HG03280 (cell line): ENCODE measurements around the gene TRDN.
"Not testable (repeated sequence)": the region's sequence is repeated elsewhere in the genome, so short reads cannot be mapped to it uniquely, and the experiment has no call there.

ENCODE experiments used
- ATAC-seq: cut with Tn5 transposase; IDR thresholded peaks from one replicate; pipeline ENCODE4 v1.9.1; 2021; ENCODE audit warnings: mild to moderate bottlenecking, moderate library complexity; ENCODE audit not compliant: unreplicated experiment

TRDN gene

DNA sequence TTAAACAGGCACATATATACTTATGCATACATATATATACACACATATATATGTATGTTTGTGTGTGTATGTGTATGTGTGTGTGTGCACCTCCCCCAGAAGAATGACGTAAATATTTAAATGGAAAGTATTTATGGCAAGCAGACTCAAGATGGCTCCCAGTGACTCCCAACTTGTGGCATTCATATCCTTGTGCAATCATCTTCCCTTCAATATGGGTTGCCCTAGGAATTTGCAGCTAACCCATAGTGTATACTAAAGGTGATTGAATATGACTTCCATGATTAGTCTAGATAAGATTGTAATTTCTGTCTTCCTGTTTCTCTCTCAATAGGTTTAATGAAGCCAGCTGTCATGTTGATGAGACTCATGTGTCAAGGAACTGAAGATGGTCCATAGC lies 127.6 kb downstream of the TRDN start:
- ATAC-seq = no peak

DNA sequence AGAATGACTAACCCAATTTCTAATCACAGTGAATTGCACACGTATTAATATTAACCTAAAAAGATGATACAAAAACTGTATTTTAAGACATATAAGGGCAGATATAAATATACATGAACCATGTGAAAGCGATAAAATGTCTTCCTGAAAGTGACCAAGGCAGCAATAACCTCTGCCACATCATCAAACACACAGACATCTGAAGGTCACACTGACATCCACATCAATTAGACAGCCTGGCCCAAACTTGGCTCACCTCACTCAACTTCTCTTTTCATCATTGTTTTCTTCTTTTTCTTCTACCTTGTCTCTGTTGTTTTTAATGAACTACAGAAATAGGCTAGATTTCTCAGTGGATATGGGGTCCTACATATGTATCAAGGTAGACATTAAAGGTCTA lies 128.5 kb downstream of the TRDN start:
- ATAC-seq = no peak

DNA sequence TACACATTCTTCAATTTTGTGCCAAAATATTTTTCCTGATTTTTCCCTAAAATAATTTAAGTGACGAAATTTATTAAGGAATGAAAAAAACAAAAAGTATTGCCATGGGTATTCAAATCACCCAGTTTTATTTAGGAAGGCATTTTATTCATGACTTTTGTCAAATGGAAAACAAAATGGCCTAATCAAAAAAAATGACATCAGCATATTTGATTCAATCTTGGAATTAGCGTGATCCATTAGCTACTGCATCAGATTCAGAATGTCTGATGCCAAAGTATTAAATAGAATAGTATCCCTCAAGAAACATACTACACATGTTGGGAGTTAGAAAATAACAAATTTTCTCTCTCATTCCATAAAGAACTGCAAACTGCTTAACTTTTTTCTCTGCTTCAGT lies 129.2 kb downstream of the TRDN start:
- ATAC-seq = no peak

DNA sequence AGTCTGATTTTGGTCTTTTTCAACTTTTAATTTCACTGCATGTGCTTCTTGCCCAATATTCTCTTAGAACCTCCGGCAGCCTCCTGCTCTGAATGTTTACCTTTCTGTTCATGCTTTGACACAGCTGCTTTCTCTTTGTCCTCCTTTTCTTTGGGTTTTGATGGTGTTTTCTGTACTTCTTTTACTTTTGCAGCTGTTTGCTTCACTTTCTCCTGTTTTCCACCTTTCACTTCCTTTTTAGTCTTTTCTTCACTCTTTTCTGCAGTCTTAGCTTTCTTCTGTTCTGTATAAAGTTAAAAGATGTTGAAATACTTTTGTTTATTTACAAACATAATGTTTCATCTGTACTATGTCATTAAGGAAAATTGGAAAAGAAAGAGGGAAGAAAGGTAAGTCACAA lies 133.1 kb downstream of the TRDN start:
- no peak for ATAC-seq

DNA sequence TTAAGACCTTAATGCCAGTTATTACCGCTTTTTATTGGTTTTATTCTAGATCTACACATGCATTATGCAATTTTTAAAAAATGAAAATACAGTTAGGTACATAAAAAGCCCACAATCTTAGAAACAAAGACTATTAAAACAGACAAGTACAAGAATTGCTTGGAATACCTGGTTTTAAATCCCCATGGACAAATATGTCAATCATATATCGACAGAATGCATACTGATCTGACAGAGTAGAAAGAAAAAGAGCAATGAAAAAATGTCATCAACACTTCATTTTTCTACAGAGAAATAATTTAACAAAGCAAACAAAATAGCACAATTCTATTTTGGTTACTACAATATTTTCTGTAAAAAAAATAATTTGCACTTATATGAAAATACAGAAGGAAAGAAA lies 139.7 kb downstream of the TRDN start:
- ATAC-seq = no peak

DNA sequence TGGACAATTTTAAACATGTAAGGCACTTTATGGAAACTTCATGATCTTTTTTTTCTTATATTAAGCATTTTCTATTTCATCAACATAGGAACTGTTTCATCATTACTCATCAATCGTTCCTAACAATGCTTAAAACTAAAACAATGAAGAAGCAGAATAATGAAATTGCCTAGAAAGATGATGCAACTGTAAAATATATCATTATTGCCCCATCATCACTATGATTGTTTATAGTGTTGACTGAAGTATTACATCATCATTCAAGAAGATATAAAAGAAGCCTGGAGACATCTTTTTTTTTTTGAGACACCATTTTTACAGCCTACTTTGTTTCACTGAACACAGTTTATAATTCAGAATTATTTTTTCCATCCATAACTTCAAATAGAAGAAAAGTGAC lies 147.2 kb downstream of the TRDN start:
- no peak for ATAC-seq

DNA sequence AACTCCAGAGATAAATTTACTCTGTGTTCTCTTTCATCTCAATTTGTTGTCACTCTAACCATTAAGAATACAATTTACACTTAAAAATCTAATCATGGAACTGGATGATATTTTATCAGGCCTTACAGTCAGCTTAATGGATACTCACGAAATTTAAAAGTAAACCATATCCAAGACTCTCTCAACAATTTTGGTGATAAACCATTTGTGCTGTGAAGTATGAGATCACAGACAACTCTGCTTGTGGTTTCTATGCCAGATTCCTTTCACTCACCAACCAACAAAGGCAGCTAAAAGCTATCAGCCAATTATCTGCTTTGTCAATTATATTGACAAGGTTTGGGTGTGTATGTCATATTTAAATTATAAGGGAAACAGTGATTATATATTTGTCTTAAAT lies 155.8 kb downstream of the TRDN start:
- ATAC-seq = no peak

DNA sequence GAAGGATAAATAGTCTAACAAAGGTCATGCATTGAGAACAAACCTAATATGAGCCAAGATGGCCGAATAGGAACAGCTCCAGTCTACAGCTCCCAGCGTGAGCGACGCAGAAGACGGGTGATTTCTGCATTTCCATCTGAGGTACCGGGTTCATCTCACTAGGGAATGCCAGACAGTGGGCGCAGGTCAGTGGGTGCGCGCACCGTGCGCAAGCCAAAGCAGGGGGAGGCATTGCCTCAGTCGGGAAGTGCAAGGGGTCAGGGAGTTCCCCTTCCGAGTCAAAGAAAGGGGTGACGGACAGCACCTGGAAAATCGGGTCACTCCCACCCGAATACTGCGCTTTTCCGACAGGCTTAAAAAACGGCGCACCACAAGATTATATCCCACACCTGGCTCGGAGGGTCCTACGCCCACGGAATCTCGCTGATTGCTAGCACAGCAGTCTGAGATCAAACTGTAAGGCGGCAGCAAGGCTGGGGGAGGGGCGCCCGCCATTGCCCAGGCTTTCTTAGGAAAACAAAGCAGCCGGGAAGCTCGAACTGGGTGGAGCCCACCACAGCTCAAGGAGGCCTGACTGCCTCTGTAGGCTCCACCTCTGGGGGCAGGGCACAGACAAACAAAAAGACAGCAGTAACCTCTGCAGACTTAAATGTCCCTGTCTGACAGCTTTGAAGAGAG lies 164.6 kb downstream of the TRDN start:
- not testable (repeated sequence) for ATAC-seq

DNA sequence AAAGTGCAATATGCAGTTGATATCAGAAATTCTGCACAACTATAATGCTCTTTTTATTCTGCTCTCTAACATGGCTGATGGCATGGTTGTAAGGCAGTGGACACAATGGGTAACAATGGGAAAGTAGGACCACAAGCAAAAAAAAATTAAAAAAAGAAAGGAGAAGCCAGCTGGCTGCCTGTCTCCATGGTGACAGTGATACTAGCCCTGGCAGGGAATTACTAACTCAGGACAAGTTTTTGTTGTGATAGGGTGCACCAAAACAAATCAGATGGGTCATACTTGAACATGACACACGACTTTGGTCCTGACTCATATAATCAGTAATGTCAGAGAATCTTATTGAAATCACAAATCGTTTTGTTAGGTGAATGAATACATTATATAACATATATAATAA lies 169.4 kb downstream of the TRDN start:
- ATAC-seq = no peak

DNA sequence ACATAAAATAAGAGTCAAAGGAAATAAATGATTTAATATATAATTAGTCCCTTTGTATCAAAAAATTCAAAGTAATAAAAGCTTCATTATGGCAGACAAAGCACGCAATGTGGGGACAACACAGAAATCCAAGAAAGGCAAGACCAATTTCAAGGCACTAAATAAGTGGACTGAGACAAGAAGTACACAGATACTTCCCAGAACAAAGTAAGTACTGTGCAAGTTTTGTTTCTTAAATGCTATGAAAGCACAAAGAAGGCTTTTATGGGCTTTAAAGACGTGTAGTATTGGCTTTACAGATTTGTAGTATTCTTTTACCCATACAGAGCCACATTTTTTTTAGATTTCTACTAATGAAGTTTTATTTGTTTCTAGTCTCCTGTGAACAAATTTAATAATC lies 174.6 kb downstream of the TRDN start:
- ATAC-seq = no peak

DNA sequence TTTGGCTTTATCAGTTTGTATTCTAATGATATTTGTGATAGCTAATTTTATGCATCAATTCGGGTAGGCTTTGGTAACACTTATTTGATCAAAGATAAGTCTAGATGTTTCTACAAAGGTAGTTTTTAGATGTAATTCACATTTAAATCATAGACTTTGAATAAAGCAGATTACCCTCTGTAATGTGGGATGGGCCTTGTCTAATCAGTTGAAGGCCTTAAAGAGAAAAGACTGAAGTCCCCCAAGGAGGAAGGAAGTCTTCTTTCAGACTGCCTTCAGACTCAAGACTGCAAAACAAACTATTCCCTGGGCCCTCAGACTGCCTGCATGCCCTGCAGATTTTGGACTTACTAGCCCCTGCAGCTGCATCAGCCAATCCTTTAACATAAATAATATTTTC lies 178.5 kb downstream of the TRDN start:
- ATAC-seq = no peak

DNA sequence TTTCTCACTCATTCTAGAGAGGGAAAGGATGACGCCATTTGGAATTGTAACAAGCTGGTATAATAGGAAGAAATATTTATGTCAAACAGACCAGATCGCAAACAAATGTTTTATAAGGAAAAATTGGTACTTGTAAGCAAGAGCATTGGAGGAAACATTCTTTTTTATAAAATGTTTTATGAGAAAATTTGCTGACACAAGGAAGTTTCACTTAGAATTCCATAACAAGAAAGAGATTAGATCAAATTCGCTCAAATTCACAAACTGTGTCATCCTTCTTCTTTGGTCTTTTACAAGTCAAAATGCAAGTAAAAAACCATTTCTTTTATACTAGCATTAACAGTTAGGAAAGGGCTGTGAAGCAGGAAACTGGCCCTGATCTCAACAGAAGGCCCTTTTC lies 179.9 kb downstream of the TRDN start:
- ATAC-seq = no peak

DNA sequence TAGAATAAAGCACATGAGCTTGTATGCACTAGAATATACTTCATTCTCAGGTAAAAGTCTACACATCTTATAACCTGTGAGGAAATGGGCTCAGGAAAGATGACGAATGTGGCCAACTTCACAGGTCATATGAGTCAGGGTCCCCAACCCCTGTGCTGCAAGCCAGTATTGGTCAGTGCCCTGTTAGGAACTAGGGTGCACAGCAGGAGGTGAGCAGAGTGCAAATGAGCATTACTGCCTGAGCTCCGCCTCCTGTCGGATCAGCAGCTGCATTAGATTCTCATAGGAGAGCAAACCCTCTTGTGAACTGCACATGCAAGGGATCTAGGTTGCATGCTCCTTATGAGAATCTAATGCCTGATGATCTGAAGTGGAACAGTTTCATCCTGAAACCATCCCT lies 182.3 kb downstream of the TRDN start:
- no peak for ATAC-seq

DNA sequence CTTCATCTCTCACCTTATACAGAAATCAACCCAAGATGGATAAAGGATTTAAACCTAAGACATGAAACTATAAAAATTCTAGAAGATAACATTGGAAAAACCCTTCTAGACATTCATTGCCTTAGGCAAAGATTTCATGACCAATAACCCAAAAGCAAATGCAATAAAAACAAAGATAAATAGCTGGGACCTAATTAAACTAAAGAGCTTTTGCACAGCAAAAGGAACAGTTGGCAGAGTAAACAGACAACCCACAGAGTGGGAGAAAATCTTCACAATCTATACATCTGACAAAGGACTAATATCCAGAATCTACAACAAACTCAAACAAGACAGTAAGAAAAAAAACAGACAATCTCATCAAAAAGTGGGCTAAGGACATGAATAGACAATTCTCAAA lies 183.7 kb downstream of the TRDN start:
- ATAC-seq = not testable (repeated sequence)

DNA sequence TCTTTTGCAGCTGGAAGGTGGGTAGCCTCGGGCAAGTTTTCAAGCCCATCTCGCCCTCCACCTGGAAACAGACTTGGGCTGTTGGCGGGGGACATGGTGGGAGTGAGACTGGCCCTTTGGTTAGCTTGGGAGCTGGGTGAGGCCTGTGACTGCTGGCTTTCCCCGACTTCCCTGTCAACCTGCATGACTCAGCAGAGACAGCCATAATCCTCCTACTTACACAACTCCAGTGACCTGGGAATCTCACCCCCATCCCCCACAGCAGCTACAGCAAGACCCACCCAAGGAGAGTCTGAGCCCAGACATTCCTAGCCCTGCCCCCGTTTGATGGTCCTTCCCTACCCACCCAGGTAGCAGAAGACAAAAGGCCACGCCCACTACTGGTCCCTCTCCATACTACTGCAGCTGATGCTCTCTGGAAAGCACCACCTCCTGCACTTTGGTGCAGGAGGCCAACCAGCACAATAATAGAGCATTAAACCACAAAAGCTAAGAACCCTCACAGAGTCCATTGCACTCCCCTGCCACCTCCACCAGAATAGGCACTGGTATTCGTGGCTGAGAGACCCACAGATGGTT lies 188.4 kb downstream of the TRDN start:
- ATAC-seq = no peak

DNA sequence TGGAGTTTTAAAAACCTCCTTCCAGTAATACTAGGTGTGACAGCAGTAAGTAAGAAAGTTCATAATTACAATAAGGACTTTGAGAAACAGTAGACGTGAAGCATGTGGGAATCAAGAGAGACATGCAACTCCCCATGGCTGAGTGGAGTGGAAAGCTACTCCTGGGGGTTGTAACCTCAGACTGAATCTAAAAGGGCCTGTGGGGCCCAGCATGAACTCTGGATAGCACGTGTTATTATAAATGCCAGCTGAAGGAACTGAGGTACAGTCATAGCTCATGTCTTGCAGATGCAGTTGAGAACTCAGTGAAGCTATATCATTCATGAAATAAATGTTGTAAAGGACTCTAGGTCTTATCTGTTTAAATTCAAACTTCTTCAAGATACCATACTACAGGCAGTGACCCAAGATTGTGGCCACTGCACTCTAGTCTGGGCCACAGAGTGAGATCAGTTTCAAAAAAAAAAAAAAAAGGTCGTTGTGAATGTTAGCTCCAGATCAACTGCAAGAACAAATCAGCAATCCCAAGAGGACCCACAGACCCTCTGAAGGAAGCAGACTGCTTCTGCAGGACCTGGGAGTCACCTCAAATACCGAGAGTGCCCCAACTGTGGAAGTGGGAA lies 189.3 kb downstream of the TRDN start:
- ATAC-seq = no peak

DNA sequence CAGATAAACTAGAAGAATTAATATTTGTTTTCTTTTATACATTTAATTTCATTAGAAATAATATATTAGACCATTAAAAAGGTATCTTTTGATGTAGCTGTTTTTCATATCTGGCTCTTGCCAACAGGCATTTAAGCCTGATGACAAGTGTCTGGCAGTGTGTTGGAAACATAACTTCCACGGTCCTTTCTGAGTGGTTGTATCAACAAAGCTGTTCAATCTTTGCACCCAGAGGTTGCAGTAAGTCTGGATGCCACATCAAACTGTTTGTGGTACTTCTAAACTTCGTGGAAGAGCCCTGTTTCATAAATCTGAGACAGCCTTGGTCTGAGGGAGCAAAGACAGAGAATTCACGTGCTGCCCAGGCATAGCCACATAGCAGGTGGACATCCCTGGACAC lies 197.4 kb downstream of the TRDN start:
- no peak for ATAC-seq

DNA sequence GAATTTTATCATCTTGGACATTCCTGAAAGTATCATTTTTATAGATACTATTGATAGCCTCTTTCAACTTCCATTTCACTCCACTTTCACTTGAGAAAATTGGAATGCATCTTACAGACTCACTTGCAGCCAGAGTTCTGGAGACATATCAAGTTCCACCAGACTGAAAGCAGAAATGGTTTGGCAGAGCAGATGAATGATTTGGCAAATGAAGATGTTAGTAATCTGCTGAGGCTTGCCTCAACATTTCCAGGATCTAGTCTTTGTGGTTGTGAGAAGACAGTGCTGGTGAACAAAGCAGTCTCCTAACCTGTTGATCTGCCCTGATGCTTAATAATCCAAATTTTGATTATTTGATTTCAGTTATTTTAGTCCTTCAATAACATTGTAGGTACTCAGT lies 202.6 kb downstream of the TRDN start:
- ATAC-seq = no peak

DNA sequence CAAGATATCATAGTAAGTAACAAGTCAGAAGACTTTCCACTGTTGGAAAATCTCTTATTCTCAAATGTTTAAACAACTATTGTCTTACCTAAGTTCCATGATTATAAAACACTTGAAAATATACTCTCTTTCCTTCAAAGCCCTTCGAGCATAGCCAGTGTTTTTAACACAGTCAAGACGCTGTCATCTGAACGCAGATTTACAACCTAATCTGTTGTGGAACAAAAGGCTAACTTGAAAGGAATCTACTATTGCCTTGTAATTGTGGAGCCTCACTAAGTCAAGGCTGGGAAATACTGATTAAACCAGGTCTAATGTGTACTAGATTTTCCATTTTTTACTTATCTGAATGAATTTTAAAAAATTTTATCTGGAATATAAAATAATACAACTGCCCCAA lies 205.8 kb downstream of the TRDN start:
- ATAC-seq = no peak

DNA sequence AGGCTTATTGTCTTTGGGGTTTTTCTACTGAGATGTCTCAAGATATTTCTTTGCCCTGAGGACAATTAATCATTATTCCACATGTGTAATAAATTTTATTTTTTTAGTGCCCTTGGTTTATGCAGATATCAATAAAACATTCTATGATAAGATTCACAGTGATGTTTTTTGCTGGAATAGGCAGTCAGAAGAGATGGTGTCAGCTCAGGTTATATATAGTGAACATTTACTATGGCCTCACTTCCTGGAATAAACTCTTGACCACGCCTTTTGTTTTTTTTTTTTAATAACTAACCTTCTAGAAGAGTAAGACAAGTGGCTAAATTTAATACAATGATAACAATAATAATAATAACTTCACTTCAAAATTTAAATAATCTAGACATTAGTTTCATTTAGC lies 209.7 kb downstream of the TRDN start:
- ATAC-seq = no peak

DNA sequence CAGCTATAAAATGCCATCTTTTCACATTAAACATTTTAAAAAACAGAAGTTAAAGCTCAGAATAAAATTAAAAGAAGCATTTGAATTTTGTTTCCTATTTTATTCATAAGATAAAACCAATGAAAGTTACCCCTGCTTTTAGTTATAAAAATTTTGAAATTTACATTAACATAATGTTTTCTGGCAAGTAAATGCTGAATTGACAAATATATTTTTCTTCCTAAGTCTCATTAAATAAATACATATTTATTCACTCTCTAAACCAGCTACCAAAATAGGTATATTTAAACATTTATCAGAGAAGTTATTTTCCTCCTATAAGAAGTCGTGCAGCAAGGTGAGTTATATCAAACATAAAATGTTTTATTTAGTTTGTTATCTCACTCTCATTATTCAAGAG lies 213.6 kb downstream of the TRDN start:
- no peak for ATAC-seq

DNA sequence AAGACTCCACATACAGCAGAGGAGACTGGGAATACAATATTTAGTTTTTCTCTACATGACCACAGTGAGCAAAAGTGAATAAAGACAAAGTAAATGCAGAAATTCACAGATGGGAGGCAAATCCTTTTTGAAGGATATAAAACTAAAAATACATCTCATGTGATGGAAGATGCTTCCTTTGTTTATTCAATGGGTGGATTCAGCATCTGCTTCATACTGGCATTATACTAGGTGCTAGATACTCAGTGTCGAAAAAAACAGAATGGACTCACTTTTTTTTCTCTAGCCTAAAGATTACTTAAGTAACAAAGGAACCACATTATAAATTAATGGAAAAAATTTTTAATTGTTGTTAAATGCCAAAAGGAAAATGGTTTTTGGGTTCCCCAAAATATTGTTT lies 216.2 kb downstream of the TRDN start:
- no peak for ATAC-seq

DNA sequence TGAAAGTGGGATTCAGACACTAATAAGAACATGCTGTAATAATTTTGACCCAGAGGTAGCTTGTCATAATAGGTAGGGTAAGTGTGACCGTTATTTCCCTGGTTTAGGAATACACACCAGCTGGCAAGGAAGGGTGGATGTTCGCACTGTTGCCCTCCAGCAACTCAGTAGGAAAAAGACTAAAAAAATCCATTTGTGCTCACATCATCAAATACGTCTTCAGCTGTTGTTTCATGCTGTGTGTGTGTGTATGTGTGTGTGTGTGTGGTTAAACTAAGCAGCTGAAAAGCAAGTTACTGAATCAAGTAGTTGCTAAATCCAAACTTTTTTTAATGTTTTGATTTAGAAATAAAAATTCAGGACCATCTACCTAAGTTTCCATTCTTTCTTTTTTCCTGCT lies 218.7 kb downstream of the TRDN start:
- ATAC-seq = no peak
